ENCODE data around the gene PLEKHG7.
"Not testable (repeated sequence)": the region's sequence is repeated elsewhere in the genome, so short reads cannot be mapped to it uniquely, and the experiment has no call there.

The PLEKHG7 gene, protein sequence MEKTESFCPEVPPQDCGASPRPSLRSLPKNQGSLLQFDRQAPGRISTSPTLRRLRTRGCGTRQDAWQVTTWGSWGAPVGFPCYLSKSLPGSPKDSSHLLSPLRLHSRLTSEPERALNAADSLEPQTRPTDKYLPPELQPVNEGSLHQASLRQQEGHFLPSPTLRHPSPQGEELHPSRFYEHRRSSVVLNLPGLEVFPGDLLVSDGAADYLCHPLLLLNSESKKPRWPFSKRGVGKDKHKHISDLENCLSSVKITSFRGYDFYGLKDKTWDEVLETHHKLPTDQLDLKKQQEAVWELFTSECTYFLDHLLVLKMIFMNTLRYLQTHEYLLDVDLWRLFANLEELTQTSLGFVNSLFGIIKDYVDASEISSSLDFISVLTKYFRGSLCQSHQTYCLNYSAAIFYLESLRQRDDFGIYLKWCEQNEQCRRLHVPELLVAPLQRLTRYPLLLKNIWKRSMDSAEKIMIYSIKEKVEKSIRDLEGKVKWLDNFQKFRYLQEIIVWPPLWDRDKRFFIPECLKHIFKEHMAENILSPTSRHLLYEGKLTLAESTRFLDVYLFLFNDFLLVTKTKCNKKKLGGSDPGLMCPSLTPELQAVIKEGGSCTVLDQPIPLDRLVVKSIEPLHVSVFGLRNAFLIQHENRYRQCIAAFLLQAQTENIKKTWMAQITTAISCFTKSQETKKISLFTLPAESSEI
- total RNA-seq, result 0 reads per million in 2 donors

DNA sequence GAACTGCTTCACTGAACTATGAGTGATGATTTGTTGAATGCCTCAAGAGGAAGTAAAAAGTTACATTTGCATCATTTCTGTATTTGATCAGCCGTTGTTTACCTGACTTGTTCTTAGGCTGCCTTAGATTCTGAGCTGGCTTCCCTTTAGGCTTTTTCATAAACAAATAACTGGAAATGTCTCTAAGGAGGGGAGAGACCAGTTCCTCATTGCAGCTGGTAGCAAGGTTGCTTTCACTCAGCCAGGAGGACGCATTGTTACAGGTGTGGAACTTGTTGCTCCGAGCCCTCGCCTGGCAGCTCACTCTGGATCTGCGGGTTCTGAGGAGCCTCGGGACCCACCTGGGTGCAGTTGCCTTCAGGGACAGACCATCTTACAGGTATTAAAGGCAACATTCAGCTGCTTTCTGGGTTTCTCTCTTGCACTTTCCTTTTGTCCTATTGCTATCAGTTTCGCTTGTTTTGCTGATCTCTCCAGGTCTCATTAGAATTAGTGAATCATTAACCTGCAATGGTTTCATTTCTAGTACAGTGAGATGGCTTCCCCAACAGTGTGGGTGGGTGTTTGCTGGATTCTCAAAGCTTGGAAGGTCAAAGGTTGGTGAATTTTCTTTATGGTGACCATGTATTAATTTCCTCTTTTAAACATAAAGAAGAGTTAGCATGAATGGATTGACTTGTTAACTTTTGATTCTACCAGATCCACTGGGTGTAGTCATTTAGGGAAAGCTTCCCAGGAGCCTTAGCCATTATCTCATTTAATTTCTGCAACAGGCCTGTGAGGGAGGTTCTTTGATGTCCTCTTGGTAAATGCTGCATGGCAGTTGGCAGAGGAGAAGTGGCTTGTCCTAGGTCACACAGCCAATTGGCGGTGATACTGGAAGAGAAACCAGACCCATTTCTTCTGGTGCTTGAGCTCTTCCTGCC is at the start of gene PLEKHG7:
PLEKHG7 (plus strand) TSS at position 236 of the 926 bp plus-strand sequence. CDS start 3,643 bp downstream, outside the sequence.
- DNase-seq, result no peak

DNA sequence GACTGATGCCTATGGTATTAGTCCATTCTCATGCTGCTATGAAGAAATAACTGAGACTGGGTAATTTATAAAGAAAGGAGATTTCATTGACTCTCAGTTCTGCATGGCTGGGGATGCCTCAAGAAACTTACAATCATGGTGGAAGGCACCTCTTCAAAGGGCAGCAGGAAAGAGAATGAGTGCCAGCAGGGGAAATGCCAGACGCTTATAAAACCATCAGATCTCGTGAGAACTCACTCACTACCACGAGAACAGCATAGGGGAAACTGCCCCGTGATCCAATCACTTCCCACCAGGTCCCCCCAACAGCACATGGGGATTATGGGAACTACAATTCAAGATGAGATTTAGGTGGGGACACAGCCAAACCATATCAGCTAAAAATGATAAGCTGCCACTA is 48.5 kb upstream of the PLEKHG7 start:
- not testable (repeated sequence) for DNase-seq

DNA sequence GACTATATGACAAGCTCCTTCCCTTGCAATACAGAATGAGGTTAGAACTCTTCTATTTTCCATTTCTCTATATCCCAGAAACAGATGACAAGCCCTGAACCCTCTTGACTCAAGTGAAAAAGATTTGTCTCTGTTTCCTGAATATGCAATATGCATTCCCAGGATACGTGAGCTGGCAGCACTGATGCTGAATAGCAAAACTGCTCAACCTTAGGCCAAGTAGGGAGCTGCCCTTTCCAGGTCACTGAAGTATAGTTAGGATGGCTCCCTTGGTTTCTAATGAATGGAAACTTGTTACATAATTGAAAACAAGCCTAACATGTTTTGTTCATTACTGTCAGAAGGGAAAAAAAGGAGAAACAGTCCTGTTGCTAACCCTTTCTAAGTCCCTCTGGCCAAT is 47.9 kb upstream of the PLEKHG7 start:
- no peak for DNase-seq

DNA sequence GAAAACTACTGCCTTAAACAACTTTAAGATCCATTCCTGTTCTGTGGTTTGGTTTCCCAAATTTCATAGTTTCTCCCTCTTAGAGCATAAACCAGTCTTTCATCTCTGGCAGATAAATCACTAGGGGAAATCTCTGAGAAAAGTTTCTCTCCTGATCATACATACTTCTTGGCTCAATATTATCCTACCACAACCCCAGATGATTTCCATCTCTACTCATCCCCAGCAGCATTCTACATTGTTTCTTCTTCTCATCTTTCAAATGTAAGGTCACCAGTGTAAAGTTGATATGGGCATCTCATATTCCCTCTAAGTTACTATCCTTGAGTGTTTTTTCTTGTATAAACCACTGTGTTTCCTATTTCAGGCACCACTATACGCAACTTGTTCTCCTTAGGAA is 45.9 kb upstream of the PLEKHG7 start:
- DNase-seq, result no peak

DNA sequence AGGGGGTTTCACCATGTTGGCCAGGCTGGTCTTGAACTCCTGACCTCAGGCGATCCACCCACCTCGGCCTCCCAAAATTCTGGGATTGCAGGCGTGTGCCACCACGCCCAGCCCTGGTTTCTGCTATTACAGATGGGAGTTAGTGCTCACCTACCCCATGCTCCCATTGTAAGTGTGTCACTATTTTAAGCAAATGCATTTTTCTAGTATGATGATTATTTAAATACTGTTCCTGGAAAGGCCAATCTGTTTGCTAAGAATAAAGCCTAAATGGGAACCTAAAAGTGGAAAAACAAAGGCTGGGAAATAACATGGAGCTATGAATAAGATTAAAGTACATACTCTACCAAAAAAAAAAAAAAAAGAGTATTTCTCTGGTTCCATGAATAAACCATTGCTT is 45.0 kb upstream of the PLEKHG7 start:
- no peak for DNase-seq

DNA sequence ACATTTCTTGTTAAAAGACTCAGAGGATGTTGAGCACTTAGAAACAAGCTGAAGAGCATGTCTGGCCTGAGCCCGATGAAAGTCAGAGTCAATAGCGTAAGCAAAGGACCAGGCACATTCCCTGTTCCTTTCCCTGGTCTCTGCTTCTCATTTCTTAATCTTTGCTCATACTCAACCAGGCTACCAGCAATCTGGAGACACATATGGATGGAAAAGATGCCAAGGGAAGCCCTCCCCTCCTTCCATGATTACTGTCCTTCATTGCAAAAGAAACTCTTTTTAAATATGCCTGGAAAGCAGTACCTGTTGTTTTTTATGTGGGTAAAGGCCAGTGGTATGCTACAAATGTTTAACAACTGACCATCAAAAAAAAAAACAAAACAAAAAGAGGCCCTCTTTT is 44.2 kb upstream of the PLEKHG7 start:
- DNase-seq, result no peak

DNA sequence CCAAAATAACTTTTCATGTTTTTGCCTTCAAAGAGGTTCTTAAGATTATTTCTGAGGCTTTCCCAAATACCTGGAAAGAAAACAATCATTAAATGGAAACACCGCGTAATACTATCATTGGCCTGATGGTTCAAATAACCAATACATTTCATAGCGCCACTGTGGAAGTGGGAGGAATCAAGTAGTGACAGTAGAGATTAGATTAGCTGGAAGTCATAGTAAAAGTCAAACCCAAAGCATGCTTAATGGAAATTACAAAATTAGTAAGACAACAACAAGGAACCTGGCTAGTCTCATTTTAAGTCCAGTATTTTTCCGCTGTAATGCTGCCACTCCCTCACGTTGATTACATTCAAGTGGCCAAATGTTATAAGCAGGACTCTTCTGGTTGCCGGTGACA is 41.5 kb upstream of the PLEKHG7 start:
- DNase-seq, result no peak

DNA sequence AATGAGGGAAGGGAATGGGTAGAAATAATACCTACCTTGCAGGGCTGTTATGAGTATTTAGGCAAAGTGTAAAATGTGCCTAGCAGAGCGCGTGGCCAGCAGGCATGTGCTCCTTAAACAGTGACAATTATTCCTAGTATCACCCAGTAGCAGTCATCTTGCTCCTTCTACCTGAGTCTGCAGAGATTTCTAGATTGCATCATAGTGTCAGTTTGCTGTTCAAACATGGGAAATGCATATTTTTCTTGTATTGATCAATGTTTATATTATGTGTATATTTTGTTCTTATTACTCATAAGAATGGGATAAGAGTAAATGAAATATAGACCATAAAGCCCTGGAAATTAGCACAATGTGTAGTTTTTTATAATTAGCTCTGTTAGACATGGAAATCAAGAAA is 37.3 kb upstream of the PLEKHG7 start:
- no peak for DNase-seq

DNA sequence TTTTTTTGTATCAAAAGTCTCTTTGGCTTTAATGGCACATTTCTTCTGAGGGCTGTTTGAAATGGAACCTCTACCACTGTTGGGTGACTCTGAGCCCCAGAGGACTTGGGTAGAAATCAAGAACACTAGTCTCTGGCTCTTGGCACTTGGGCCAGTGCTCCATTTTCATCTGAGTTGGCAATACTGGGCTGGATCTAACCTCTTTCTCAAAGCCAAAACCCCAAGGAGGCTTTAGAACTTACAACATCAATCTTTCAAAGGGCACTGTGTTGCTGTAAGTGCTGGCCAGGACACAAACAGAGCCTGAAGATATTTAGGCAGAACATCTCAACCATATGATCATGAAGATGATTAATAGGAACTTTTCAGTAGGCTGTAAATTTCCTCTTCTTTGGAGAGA is 34.0 kb upstream of the PLEKHG7 start:
- no peak for DNase-seq

DNA sequence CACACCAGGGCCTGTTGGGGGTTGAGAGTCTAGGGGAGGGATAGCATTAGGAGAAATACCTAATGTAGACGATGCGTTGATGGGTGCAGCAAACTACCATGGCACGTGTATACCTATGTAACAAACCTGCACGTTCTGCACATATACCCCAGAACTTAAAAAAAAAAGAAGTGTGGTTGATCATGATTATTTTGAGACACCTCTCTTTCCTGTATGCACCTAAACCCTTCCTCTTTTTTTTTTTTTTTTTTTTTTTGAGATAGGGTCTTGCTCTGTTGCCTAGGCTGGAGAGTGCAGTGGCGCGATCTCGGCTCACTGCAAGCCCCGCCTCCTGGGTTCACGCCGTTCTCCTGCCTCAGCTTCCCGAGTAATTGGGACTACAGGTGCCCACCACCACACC is 31.3 kb upstream of the PLEKHG7 start:
- not testable (repeated sequence) for DNase-seq

DNA sequence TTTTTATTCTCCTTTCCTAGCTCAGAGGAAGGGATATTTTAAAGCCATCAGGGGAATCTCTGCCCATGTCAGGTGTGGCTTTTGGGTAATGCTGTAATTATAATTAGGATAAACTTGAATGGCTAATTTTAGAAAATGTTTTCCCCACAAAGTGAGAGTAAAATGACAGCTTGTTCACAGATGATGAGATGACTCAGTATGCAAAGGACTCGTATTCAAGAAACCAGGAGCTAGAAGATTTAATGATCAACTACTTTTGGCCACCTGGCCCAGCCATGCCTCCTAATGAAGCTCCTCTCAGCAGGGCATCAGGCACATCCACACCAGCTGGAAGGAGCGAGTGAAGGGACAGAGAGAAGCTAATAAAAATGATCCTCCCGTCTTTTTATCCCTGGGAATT is 29.0 kb upstream of the PLEKHG7 start:
- no peak for DNase-seq

DNA sequence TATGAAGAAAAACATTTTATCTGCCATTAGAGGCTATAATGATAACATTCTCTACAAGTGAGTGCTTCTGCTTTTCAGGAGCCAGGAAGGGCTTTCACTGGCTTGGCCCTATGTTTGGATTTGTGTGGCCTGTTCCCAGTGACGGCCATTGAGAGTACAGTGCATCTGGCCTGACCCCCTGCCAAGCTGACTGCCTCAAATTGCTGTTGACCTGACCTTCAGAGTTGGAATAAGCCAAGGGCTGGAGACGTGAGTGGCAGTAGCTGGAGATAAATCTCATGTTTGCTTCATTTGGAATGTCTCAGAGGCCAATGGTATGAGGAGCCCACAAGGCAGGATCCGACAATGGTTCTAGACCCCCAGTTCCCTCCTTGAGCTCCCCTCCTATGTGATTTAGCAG is 28.3 kb upstream of the PLEKHG7 start:
- no peak for DNase-seq

DNA sequence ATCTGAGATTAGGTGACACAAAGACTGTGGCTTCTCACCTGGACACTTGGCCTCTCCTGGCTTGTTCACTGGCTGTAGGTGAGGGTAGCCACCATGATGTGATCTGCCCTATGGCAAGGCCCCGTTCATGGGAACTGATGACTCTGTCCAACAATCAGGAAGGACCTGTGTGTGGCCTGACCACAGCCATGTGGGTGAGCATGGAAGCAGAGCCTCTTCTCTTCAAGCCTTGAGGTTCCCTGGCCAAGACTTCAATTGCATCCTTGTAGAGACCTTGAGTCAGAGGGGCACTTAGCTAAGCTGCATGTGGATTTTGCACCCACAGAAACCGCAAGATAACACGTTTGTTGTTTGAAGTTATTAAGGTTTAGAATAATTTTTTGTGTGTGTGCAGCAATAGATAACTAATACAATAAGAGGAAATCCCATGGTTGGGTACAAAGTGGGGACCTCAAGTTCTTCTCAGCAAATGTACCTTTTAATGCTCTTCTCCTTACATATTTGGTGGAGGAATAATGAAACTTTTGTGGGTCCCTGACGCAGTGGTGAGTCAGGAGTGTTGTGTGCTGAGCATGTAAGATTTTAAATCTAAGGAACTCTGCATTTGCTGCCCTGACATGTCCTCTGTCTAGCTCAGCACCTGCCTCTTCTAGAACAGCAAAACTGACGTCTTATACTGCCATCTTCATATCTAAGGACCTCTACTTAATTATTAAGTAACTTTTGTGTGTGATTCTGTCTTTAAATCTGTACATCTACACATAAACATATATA is 27.5 kb upstream of the PLEKHG7 start:
- DNase-seq, result no peak

DNA sequence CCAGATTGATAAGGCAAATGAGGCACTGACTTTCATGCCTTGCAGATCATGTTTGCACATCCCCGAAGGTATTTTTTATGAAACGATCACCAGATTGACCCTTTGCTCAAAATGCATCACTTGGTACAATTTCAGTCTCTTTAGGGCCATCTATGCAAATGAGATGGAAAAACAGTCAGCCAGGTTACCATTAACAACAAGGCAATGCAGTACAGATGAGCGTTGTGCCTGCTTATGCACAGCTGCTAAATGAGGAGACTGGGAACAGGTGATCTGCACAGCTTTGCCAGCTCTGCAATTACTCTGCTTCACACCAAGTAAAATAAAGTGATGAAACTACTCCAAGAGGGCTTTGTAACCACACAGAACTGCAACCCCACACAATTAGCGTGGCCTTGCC is 26.1 kb upstream of the PLEKHG7 start:
- DNase-seq, result no peak

DNA sequence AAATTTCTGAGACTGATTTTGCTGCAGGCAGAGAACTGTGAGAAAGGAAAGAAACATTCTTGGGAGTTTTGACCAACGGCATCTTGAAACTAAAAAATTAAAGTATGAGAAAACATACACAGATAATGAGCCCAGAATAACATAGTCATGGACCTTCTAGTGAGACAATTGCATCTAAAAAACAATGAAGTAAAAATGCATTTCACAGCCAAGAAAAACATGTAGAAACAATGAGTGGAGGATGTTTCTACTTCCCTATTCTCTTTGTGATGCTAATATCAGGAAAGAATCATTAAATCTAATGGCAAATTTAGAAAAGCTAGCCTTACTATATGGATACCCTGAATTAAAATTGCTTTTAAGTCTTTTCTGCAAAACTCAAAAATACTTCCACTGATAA is 12.2 kb upstream of the PLEKHG7 start:
- DNase-seq, result no peak

DNA sequence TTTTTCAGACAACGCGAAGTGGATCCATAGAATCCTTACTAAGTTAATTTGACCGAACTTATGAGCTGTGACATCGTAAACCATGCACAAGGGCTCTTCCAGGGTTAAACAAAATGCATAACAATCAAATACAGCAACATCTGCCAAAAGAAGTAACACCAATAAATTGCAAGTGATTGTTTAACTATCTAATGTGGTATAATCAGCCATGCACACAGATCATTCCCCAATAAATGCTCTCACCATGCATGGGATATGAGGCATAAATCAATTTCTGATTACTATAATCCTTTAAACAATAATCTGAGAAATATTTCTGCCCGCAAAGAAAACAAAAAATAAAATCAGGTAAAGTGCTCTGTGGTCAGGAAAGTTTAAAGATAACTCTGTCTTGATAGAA is 7.7 kb upstream of the PLEKHG7 start:
- no peak for DNase-seq

DNA sequence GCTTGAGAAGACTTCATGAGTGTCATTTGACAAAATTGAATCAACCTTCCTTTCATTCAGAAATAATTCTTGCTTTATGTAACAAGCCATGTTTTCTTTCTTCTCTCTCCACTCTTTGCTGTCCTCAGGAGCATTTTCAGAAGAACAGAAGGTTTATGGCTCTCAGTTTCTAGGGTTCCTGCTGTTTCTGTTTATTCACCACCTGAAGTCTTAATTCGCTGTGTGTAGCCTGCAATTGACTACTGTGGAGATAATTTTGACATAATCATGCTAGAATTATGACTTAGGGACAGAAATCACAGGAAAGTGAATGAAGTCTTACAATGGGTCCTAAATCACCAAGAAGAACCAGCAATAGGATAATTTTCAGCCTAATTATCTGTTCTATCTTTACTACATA is 7.2 kb upstream of the PLEKHG7 start:
- no peak for DNase-seq

DNA sequence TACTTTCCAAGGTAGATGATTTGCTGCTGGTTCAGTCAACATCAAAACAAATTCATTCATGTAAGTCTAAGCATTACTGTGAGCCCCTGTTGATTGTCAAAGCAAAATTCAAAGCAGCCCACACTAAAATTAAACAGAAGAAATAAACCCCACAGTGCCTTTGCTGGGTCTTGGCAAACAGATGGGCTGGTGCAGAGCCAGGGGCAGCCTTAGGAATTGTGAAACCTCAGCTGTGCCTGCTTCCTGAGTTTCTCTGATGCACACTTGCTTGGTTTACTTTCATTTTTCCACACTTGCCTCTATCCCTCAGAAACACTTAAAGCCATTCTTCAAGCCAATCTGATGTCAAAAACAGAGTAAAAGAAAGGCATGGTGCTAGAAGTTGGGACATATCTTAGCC is 6.6 kb upstream of the PLEKHG7 start:
- no peak for DNase-seq

DNA sequence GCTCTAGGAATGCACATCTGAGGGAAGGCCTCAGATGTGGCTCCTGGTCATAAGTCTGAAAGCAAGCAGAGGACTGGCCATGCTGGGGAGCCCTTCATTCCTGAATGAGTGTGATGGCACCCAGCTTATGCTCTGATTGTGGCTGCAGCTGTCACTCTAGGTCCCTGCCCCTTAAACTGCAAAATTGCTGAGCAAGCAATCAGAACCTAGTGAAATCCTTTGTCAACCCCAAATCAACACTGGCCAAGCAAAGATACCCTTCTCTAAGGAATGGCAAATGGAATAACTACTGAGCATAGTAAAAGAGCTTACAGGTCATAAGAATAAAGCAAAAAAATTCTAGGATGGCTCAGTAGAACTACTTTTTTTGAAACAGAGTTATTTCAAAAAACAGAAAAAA is 4.3 kb upstream of the PLEKHG7 start:
- DNase-seq, result no peak

DNA sequence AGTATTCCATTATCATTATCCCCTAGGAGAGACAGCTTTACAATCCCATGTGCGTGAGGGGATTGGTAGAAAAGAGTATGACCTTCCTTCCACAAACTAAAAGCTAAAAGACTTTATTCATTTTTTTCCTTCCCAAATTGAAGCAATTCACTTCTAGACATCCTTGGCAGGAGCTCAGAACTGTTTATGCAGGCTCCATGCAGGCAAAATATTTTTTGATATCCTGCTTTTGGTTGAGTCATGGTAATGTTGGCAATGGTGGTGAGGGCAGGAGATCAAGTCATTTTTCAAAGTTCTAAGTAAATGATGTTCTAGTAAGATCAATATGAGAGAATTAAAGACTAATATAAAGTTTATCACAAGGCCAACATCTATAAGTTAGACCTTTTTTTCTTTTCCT is 1.3 kb upstream of the PLEKHG7 start:
- DNase-seq, result no peak

DNA sequence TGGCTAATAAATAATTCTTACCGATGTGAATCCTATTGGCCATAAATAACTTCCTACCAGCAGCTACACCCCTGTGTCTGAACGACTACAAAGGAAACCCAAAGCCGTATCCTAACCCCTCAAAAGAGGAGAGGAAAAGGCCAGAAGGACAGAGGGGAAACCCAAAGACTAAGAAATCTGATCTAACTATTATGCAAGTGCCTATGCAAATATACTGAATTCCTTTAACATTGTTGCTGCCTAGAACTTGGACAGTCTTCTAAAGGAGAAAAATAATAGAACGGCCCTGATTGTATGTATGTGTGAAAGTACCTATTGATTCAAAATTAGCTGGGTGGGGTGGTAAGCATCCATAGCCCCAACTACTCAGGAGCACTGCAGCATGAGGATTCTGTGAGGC is 997 bp downstream of the PLEKHG7 start:
- DNase-seq, result no peak

DNA sequence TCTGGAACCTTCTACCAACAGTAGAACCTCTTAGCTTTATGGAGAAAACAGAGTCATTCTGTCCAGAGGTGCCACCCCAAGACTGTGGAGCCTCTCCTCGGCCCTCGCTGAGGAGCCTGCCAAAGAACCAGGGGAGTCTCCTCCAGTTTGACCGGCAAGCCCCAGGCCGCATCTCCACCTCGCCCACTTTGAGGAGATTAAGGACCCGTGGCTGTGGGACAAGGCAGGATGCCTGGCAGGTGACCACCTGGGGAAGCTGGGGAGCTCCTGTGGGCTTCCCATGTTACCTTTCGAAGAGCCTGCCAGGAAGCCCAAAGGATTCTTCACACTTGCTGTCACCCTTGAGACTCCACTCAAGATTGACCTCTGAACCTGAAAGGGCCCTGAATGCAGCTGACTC is 3.8 kb downstream of the PLEKHG7 start:
- no peak for DNase-seq

DNA sequence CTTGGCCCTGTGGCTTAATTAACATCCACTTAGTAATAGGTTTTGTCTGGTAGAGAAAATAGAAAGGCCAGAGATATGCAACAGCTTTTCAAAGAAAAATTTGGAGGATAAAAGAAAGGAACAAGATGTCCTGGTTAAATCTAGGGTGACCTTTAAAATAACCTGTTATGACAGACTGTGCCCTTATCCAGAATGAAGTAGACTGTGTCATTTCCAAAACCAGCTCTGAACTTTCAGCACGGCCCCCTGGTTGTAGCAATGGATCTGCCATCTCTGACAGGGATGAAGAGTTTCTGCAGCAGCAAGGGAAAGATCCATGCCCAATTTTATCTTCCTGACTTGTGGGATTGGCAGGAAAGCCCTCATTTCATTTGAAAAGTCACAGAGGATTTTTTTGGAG is 5.1 kb downstream of the PLEKHG7 start:
- no peak for DNase-seq
